Sigmoid colon (tissue), 4 donors: Measurements from ENCODE around the gene LRRC73.

Source experiments
- EP300 ChIP-seq, 4 donors: sonication (generic); formaldehyde crosslinking; IDR thresholded peaks; one replicate each; pipeline ENCODE4 v1.6.1; 2017; ENCODE audit warnings: antibody characterized with exemption in 4 of 4
- POLR2A ChIP-seq, 2 donors: fragments of 450-650 bp; IDR thresholded peaks; one replicate each; pipeline ENCODE4 v1.6.1; 2016; ENCODE audit warnings: antibody characterized with exemption in 2 of 2, mild to moderate bottlenecking in 2 of 2, moderate library complexity in 2 of 2
- POLR2AphosphoS5 ChIP-seq, 4 donors: sonication (generic); formaldehyde crosslinking; IDR thresholded peaks; one replicate each; pipeline ENCODE4 v1.6.1; 2017; ENCODE audit warnings: antibody characterized with exemption in 4 of 4
- TF ChIP-seq, protein P1 (sequence below), 4 experiments: fragments of 450-650 bp in 3 of 4; fragments of 200-600 bp in 1 of 4; IDR thresholded peaks; one replicate each; pipeline ENCODE4 v1.5.1; 2016 to 2019; ENCODE audit warnings: antibody characterized with exemption in 4 of 4, mild to moderate bottlenecking in 3 of 4, moderate library complexity in 2 of 4

DNA sequence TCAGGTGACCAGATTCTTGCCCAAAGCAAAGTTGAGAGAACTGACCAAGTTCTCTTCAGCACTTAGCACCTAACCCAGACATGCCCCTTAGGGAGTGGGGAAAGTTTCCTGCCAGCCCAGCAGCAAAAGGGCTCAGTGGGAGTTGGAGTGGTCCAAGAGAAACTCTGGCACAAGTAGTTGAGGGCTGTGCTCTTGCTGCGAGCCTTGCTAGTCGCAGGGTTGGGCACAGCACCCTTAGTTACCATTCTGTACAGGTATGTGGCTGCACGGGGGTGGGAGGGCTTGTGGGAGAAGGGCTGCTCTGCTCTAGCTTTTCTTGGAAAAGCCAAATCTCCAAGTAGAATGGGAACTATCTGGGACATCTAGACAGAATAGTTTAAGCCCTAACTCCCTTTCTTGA lies 13.1 kb upstream of the LRRC73 start:
- TF ChIP-seq, protein P1, sequence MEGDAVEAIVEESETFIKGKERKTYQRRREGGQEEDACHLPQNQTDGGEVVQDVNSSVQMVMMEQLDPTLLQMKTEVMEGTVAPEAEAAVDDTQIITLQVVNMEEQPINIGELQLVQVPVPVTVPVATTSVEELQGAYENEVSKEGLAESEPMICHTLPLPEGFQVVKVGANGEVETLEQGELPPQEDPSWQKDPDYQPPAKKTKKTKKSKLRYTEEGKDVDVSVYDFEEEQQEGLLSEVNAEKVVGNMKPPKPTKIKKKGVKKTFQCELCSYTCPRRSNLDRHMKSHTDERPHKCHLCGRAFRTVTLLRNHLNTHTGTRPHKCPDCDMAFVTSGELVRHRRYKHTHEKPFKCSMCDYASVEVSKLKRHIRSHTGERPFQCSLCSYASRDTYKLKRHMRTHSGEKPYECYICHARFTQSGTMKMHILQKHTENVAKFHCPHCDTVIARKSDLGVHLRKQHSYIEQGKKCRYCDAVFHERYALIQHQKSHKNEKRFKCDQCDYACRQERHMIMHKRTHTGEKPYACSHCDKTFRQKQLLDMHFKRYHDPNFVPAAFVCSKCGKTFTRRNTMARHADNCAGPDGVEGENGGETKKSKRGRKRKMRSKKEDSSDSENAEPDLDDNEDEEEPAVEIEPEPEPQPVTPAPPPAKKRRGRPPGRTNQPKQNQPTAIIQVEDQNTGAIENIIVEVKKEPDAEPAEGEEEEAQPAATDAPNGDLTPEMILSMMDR (IDR thresholded peaks at IDR 0.05) = no peak
- TF ChIP-seq POLR2A (IDR thresholded peaks at IDR 0.05) = no peak
- no peak for TF ChIP-seq POLR2AphosphoS5 (IDR thresholded peaks at IDR 0.05)
- TF ChIP-seq EP300 (IDR thresholded peaks at IDR 0.05) = no peak
